CD14-positive monocyte (primary cell): ENCODE measurements around the gene STARD3. TPM values are rescaled to one million over a fixed set of nuclear protein-coding genes. Genes with fewer than 3 reads are reported as not detected.

Source experiments
- DNase-seq, 3 donors: peaks; one replicate each; pipeline ENCODE4 v3.0.0-alpha.2; 2011 to 2022
- H2AFZ ChIP-seq: 2 replicates; pipeline ENCODE4 v1.6.0; 2012; ENCODE audit warnings: mild to moderate bottlenecking, low read depth, low read length, inconsistent platforms; ENCODE audit not compliant: insufficient read depth, poor library complexity, severe bottlenecking
- H3K27ac ChIP-seq, 2 donors: 1 replicate in 1 of 2; 2 replicates in 1 of 2; pipeline ENCODE4 v1.5.1; 2012 to 2013; ENCODE audit warnings: low read length in 2 of 2, control low read depth in 1 of 2, inconsistent platforms in 1 of 2, low read depth in 1 of 2, mild to moderate bottlenecking in 1 of 2
- H3K27me3 ChIP-seq, 2 donors: one replicate each; pipeline versions ENCODE4 v1.6.0 to v1.6.1; 2011 to 2013; ENCODE audit warnings: low read length in 2 of 2; ENCODE audit not compliant: control insufficient read depth in 2 of 2, insufficient read depth in 2 of 2
- H3K36me3 ChIP-seq, 2 donors: replicated peaks in 1 of 2; 1 replicate in 1 of 2; 2 replicates in 1 of 2; pipeline versions ENCODE4 v1.5.1 to v1.6.1; 2012 to 2013; ENCODE audit warnings: low read length in 2 of 2, control low read depth in 1 of 2, inconsistent platforms in 1 of 2, mild to moderate bottlenecking in 1 of 2; ENCODE audit not compliant: insufficient read depth in 2 of 2, control insufficient read depth in 1 of 2
- H3K4me1 ChIP-seq, 2 donors: 1 replicate in 1 of 2; 2 replicates in 1 of 2; pipeline versions ENCODE4 v1.5.1 to v1.6.1; 2012 to 2013; ENCODE audit warnings: low read length in 2 of 2, control low read depth in 1 of 2, inconsistent platforms in 1 of 2, mild to moderate bottlenecking in 1 of 2, moderate library complexity in 1 of 2; ENCODE audit not compliant: insufficient read depth in 2 of 2, control insufficient read depth in 1 of 2
- H3K4me2 ChIP-seq: replicated peaks from 2 replicates; pipeline ENCODE3; 2012; ENCODE audit warnings: low read length, moderate library complexity, mild to moderate bottlenecking; ENCODE audit not compliant: poor library complexity, severe bottlenecking; ENCODE audit errors: extremely low read depth
- H3K4me3 ChIP-seq, 3 experiments: fragments of 200-600 bp in 1 of 3; sonication (generic) in 1 of 3; replicated peaks in 1 of 3; 1 replicate in 2 of 3; 2 replicates in 1 of 3; pipeline ENCODE4 v1.5.1; 2011 to 2013; ENCODE audit warnings: low read length in 3 of 3, mild to moderate bottlenecking in 3 of 3, control low read depth in 2 of 3, low read depth in 2 of 3, inconsistent platforms in 1 of 3, moderate library complexity in 1 of 3
- H3K79me2 ChIP-seq: 2 replicates; pipeline ENCODE4 v1.6.0; 2012; ENCODE audit warnings: mild to moderate bottlenecking, control low read depth, inconsistent platforms, low read length, moderate library complexity; ENCODE audit not compliant: insufficient read depth
- H3K9ac ChIP-seq: 2 replicates; pipeline ENCODE4 v1.6.0; 2017; ENCODE audit warnings: low read length, mild to moderate bottlenecking; ENCODE audit not compliant: insufficient read depth, poor library complexity, severe bottlenecking
- H3K9me3 ChIP-seq, 2 donors: replicated peaks in 1 of 2; 1 replicate in 1 of 2; 2 replicates in 1 of 2; pipeline versions ENCODE4 v1.5.1 to v1.6.1; 2012 to 2013; ENCODE audit warnings: low read length in 2 of 2, control low read depth in 1 of 2; ENCODE audit not compliant: control insufficient read depth in 1 of 2, insufficient read depth in 1 of 2
- H4K20me1 ChIP-seq: 2 replicates; pipeline ENCODE4 v1.6.0; 2012; ENCODE audit warnings: mild to moderate bottlenecking, low read length, control low read depth, moderate library complexity; ENCODE audit not compliant: insufficient read depth
- H3K27ac Mint-ChIP-seq, 7 donors: one replicate each; pipeline ENCODE4 v1.8.0; 2020; ENCODE audit warnings: mild to moderate bottlenecking in 7 of 7, mixed read lengths in 7 of 7, moderate library complexity in 6 of 7, inconsistent platforms in 2 of 7
- H3K27me3 Mint-ChIP-seq, 3 donors: one replicate each; pipeline ENCODE4 v1.8.0; 2021 to 2022; ENCODE audit warnings: low read depth in 3 of 3, mild to moderate bottlenecking in 3 of 3, mixed read lengths in 3 of 3, moderate library complexity in 3 of 3, inconsistent platforms in 1 of 3
- H3K36me3 Mint-ChIP-seq, 2 donors: one replicate each; pipeline ENCODE4 v1.8.0; 2020; ENCODE audit warnings: mixed read lengths in 2 of 2, inconsistent platforms in 1 of 2, mild to moderate bottlenecking in 1 of 2
- H3K4me1 Mint-ChIP-seq: one replicate; pipeline ENCODE4 v1.8.0; 2020; ENCODE audit warnings: mild to moderate bottlenecking, mixed read lengths
- H3K4me3 Mint-ChIP-seq, 2 donors: one replicate each; pipeline ENCODE4 v1.8.0; 2020; ENCODE audit warnings: mild to moderate bottlenecking in 2 of 2, mixed read lengths in 2 of 2, moderate library complexity in 1 of 2
- H3K9me3 Mint-ChIP-seq, 7 donors: one replicate each; pipeline ENCODE4 v1.8.0; 2020 to 2022; ENCODE audit warnings: mixed read lengths in 7 of 7, mild to moderate bottlenecking in 6 of 7, moderate library complexity in 6 of 7, inconsistent platforms in 2 of 7
- WGBS: methylation state at CpG from one replicate; pipeline ENCODE4 v1.1.5; 2013; ENCODE audit warnings: missing lambda C conversion rate; ENCODE audit not compliant: insufficient coverage; 5-methylcytosine and 5-hydroxymethylcytosine counted together
- intact Hi-C, 2 donors: fragments of 100-400 bp; cut with micrococcal nuclease; formaldehyde crosslinking; loops; one replicate each; pipeline versions ENCODE4 v1.15.0 to v1.15.1; 2023
- polyA plus RNA-seq, 3 donors: library from polyadenylated mRNA; depleted of rRNA in 1 of 3; unstranded in 2 of 3; stranded (reverse) in 1 of 3; fragments of 300-500 nt in 2 of 3; fragments of >200 nt in 1 of 3; fragmentation: Illumina TruSeq in 2 of 3; gene quantifications; 1 replicate in 2 of 3; 2 replicates in 1 of 3; pipeline ENCODE4 v1.2.3, GENCODE V29; 2012 to 2021
- TF ChIP-seq, protein P1 (sequence below): fragments of 200-600 bp; IDR thresholded peaks from one replicate; pipeline ENCODE4 v1.8.0; 2022; ENCODE audit warnings: antibody characterized with exemption, mild to moderate bottlenecking

STARD3 gene
- polyA plus RNA-seq, 3 donors = 35.1 to 114 (median 45.3) TPM

DNA sequence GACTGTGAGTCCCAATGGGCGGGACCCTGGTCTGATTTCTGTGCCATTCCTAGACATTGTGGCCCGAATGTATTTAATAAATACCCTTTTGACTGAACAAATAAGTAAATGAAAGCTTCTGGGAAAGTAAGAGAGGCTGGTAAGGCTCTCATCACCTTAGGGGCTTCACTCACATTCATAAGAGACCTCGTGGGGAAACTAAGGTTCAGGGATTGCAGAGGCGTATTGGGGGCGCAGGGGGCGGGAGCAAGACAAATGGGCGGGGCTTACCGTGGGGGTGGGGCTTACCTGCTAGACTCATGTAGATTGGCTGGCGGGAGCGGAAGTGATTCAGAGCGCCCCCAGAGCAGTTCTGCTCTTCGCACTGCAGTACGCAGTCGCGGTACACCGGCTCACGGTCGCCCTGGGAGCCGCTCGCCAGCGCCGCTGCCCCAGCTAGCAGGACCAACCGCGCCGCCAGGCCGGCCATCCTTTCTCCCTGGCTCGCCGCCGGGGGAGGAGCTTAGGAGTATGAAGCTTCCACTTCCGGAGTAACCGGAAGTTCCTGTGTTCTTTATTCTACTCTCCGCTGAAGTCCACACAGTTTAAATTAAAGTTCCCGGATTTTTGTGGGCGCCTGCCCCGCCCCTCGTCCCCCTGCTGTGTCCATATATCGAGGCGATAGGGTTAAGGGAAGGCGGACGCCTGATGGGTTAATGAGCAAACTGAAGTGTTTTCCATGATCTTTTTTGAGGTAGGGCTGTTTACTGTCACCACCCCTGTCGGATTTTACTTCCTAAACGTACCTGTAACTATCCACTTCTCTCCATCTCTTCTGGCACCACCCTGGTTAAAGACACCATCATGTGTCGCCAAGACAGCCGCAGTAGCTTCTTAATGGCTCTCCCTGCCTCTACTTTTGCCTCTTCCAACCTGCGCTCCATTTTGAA lies 50.9 kb downstream of the STARD3 start, which contains the start of gene PGAP3:
Gene PGAP3 (minus strand): TSS at position 512 of the 929 bp plus-strand sequence. CDS start 43 bp downstream, at position 469.
- Mint-ChIP-seq H3K27ac (peak within 1 kb of the TSS; percentile 88 to 96 (median 94)), H3K36me3 (peaks cover 19 to 21% of the 10 kb centered on the region in 2 donors), H3K27me3 (peaks cover 2 to 8% (median 8%) of the 10 kb centered on the region in 3 donors), H3K4me3 (peak within 1 kb of the TSS; percentile 94 to 97), H3K9me3 (peaks cover 0 to 17% (median 6%) of the 10 kb centered on the region in 7 donors), H3K4me1 (peaks cover 17% of the 10 kb centered on the region)
- H3K36me3 ChIP-seq = peaks cover 8 to 13% of the 10 kb centered on the region in 2 donors
- H3K9me3 ChIP-seq = no peaks in the 10 kb centered on the region
- peak; percentile 70 to 88 (median 86) for DNase-seq
- peak within 1 kb of the TSS; percentile 68 for H3K9ac ChIP-seq
- H3K4me2 ChIP-seq = peak within 1 kb of the TSS; percentile 93
- H3K4me1 ChIP-seq = peaks cover 12 to 18% of the 10 kb centered on the region in 2 donors
- peak within 1 kb of the TSS; percentile 93 for H2AFZ ChIP-seq
- H3K27me3 ChIP-seq = no peaks in the 10 kb centered on the region
- H4K20me1 ChIP-seq = no peaks in the 10 kb centered on the region
- intact Hi-C loops = loop anchor here in 1 of 2 donors (5.0 kb wide), 2 partner anchors 39 to 51 kb away; partner anchors contain the start of gene STARD3
- TF ChIP-seq, protein P1, sequence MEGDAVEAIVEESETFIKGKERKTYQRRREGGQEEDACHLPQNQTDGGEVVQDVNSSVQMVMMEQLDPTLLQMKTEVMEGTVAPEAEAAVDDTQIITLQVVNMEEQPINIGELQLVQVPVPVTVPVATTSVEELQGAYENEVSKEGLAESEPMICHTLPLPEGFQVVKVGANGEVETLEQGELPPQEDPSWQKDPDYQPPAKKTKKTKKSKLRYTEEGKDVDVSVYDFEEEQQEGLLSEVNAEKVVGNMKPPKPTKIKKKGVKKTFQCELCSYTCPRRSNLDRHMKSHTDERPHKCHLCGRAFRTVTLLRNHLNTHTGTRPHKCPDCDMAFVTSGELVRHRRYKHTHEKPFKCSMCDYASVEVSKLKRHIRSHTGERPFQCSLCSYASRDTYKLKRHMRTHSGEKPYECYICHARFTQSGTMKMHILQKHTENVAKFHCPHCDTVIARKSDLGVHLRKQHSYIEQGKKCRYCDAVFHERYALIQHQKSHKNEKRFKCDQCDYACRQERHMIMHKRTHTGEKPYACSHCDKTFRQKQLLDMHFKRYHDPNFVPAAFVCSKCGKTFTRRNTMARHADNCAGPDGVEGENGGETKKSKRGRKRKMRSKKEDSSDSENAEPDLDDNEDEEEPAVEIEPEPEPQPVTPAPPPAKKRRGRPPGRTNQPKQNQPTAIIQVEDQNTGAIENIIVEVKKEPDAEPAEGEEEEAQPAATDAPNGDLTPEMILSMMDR = no peak
- 2% methylated on average over 31 of the region's 45 CpGs for WGBS
- peak within 1 kb of the TSS; percentile 60 to 96 (median 82) for H3K4me3 ChIP-seq
- H3K79me2 ChIP-seq = no peaks in the 10 kb centered on the region
- H3K27ac ChIP-seq = peak within 1 kb of the TSS; percentile 78 to 79

DNA sequence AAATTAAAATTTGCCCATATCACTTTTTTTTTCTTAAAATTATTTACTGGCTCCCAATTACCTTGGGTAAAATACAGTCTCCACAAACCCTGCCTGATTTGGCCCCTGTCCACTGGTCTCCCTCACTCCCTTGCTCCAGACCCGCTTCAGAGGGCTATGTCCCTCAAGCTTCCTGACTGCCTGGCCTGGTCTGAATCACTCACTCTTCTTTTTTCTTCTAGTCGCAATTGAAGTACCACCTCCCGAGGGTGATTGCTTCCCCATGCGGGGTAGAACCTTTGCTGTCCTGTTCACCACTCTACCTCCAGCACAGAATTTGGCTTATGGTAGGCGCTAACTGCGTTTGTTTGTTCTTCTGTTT lies 51.5 kb downstream of the STARD3 start:
- Histone ChIP-seq H3K27me3 (no peaks in the 10 kb centered on the region), H3K27ac (peak overlapping the region; percentile 78 to 79), H3K4me1 (peaks cover 12 to 18% of the 10 kb centered on the region in 2 donors), H3K36me3 (peaks cover 2 to 12% of the 10 kb centered on the region in 2 donors), H3K9me3 (no peaks in the 10 kb centered on the region), H3K4me3 (peak overlapping the region; percentile 60 to 96 (median 82)), H2AFZ (peak overlapping the region; percentile 93), H3K79me2 (no peaks in the 10 kb centered on the region), H3K4me2 (peak overlapping the region; percentile 93), H4K20me1 (no peaks in the 10 kb centered on the region), H3K9ac (peak overlapping the region; percentile 68)
- Mint-ChIP-seq H3K27ac (peak overlapping the region; percentile 88 to 96 (median 94)), H3K36me3 (peaks cover 13 to 16% of the 10 kb centered on the region in 2 donors), H3K4me3 (peak overlapping the region; percentile 94 to 97), H3K27me3 (peaks cover 2 to 9% (median 8%) of the 10 kb centered on the region in 3 donors), H3K4me1 (peaks cover 17% of the 10 kb centered on the region), H3K9me3 (peaks cover 0 to 17% (median 6%) of the 10 kb centered on the region in 7 donors)
- intact Hi-C loops = loop anchor here in 1 of 2 donors (5.0 kb wide), 2 partner anchors 39 to 51 kb away; partner anchors contain the start of gene STARD3
- 16% methylated on average over 4 of the region's 6 CpGs for WGBS
- TF ChIP-seq, protein P1 = no peak
- no peak for DNase-seq
